GM12892 (cell line): Measurements from ENCODE around the gene DOCK2.

Experiments
- POLR2A ChIP-seq: IDR thresholded peaks from 2 replicates; pipeline ENCODE4 v1.6.1; 2011; ENCODE audit warnings: low read depth, low read length, control low read depth
- TAF1 ChIP-seq: IDR thresholded peaks from 2 replicates; pipeline ENCODE4 v1.6.1; 2011; ENCODE audit warnings: low read depth, mild to moderate bottlenecking, control low read depth, low read length, borderline replicate concordance

GRCh38 chr5:170028124-170028523, 391.0 kb downstream of the DOCK2 start:
- TF ChIP-seq POLR2A: no peak
- TF ChIP-seq TAF1: no peak
